Measurements from ENCODE around the gene NFIA. TPM values are rescaled to one million over a fixed set of nuclear protein-coding genes. Genes with fewer than 3 reads are reported as not detected.

NFIA gene
- total and polyA plus RNA-seq, 9 of the 15 experiments (the other 6 are each of a cell fraction or from before 2014, with no cell fraction given): 5.3 to 24.9 (median 9.8) TPM

- no TSS peak for BruUV-seq (replicated peaks)
- DNase-seq (ENCODE audit: extremely low read depth in 1 of 4, low spot score in 3 of 4) (no peak), FAIRE-seq (no peak), ATAC-seq (peak; percentile 7; the same call in 1 of the 3 replicates)
- 60% methylated on average over 7 of the region's 7 CpGs for WGBS (ENCODE audit: insufficient coverage, low coverage, missing lambda C conversion rate)
- POLR2A ChIA-PET: no interaction called here
- H3K9me3 ChIP-seq (replicated peaks; ENCODE audit: control insufficient read depth, insufficient read depth, low read depth, low read length): no peaks in the 10 kb centered on the region
- H3K4me3 ChIP-seq: no peak overlapping the region
- H4K20me1 ChIP-seq (replicated peaks; ENCODE audit: control insufficient read depth, insufficient read depth, low read length): no peaks in the 10 kb centered on the region
- no peak overlapping the region for H3K27ac ChIP-seq (ENCODE audit: extremely low read depth, low read depth, low read length)
- TF ChIP-seq PKNOX1 (IDR thresholded peaks at IDR 0.05) (peak; percentile 84), ELF2 (CRISPR knock-in tag; IDR thresholded peaks at IDR 0.05) (no peak), BRD4 (IDR thresholded peaks at IDR 0.05) (no peak), TRIM24 (IDR thresholded peaks at IDR 0.05) (no peak), HCFC1 (IDR thresholded peaks at IDR 0.05; ENCODE audit: low read depth, low read length) (no peak), HOXB6 (CRISPR knock-in tag; IDR thresholded peaks at IDR 0.05; ENCODE audit: borderline replicate concordance) (no peak), HDAC1 (IDR thresholded peaks at IDR 0.05) (no peak), NEUROD1 (IDR thresholded peaks at IDR 0.05; ENCODE audit: borderline replicate concordance, low read depth, low read length, partially characterized antibody) (no peak), PBX2 (CRISPR knock-in tag; IDR thresholded peaks at IDR 0.05; ENCODE audit: low read depth) (no peak), PBX2 (tag; conservative IDR thresholded peaks at IDR 0.05; ENCODE audit: low read depth) (0 out of 2 replicates have a peak, but pooled peaks have one; percentile 27)
- TF ChIP-seq, protein P1, sequence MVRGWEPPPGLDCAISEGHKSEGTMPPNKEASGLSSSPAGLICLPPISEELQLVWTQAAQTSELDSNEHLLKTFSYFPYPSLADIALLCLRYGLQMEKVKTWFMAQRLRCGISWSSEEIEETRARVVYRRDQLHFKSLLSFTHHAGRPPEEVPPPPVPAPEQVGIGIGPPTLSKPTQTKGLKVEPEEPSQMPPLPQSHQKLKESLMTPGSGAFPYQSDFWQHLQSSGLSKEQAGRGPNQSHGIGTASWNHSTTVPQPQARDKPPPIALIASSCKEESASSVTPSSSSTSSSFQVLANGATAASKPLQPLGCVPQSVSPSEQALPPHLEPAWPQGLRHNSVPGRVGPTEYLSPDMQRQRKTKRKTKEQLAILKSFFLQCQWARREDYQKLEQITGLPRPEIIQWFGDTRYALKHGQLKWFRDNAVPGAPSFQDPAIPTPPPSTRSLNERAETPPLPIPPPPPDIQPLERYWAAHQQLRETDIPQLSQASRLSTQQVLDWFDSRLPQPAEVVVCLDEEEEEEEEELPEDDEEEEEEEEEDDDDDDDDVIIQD (CRISPR knock-in tag; IDR thresholded peaks at IDR 0.05): no peak
- in situ Hi-C loops (cut with MboI) (no loop called here), intact Hi-C loops (cut with micrococcal nuclease) (no loop called here)
- H3K27me3 ChIP-seq (ENCODE audit: control insufficient read depth in 2 of 2, insufficient read depth in 2 of 2, low read length in 2 of 2): no peaks in the 10 kb centered on the region
- H2AFZ ChIP-seq (ENCODE audit: low read depth, low read length): no peak overlapping the region
- CTCF ChIA-PET (ENCODE audit: low intra/inter-chr PET ratio): no interaction called here
- H3K4me2 ChIP-seq (ENCODE audit: insufficient read depth, low read length): no peak overlapping the region
- H3K9me1 ChIP-seq (ENCODE audit: control insufficient read depth, insufficient read depth, low read length): no peaks in the 10 kb centered on the region
- H3K4me1 ChIP-seq (replicated peaks in 1 of 2; ENCODE audit: control insufficient read depth in 2 of 2, insufficient read depth in 2 of 2, low read length in 2 of 2): peaks cover 0 to 20% of the 10 kb centered on the region in 2 experiments; a peak in 3 of 5 replicates
- peaks cover 5% of the 10 kb centered on the region; the same call in 2 of the 3 replicates for H3K36me3 ChIP-seq (ENCODE audit: control insufficient read depth, insufficient read depth, low read length)
- no peak overlapping the region for H3K9ac ChIP-seq (ENCODE audit: insufficient read depth in 1 of 2, low read depth in 2 of 2, low read length in 2 of 2)
- H3K79me2 ChIP-seq (ENCODE audit: control insufficient read depth, insufficient read depth, low read length): peaks cover 15% of the 10 kb centered on the region
Observed at GRCh38 chr1:61322008-61322744, 239.8 kb downstream of the NFIA start.
